Neutrophil (primary cell): Measurements from ENCODE around the gene KNDC1.

Experiments used
- H3K27ac ChIP-seq: fragments of 200-600 bp; sonication (generic); 2 replicates; pipeline ENCODE4 v1.5.1; 2016; ENCODE audit warnings: mild to moderate bottlenecking, moderate library complexity
- H3K27me3 ChIP-seq: fragments of 200-600 bp; sonication (generic); 2 replicates; pipeline ENCODE4 v1.6.0; 2016; ENCODE audit warnings: mild to moderate bottlenecking
- H3K36me3 ChIP-seq: fragments of 200-600 bp; sonication (generic); 2 replicates; pipeline ENCODE4 v1.5.1; 2017
- H3K4me1 ChIP-seq, 2 experiments: fragments of 200-600 bp in 1 of 2; sonication (generic) in 1 of 2; 1 replicate in 1 of 2; 2 replicates in 1 of 2; pipeline versions ENCODE4 v1.5.1 to v1.6.1; 2013 to 2016; ENCODE audit warnings: low read depth in 1 of 2, low read length in 1 of 2, mild to moderate bottlenecking in 1 of 2, moderate library complexity in 1 of 2; ENCODE audit not compliant: control insufficient read depth in 1 of 2, insufficient read depth in 1 of 2
- H3K4me3 ChIP-seq, 2 experiments: fragments of 200-600 bp in 1 of 2; sonication (generic) in 1 of 2; 1 replicate in 1 of 2; 2 replicates in 1 of 2; pipeline ENCODE4 v1.5.1; 2013 to 2016; ENCODE audit warnings: low read depth in 1 of 2, low read length in 1 of 2, mild to moderate bottlenecking in 1 of 2, moderate library complexity in 1 of 2
- H3K9me3 ChIP-seq: fragments of 200-600 bp; sonication (generic); 2 replicates; pipeline ENCODE4 v1.5.1; 2016
- CTCF ChIP-seq: fragments of 200-600 bp; sonication (generic); IDR thresholded peaks from 2 replicates; pipeline ENCODE4 v1.5.1; 2016; ENCODE audit warnings: antibody characterized with exemption

Gene KNDC1

GRCh38 chr10:133201948-133202725 lies 42.1 kb downstream of the KNDC1 start:
- H3K4me1 ChIP-seq, result no peaks in the 10 kb centered on the region
- H3K27me3 ChIP-seq, result no peaks in the 10 kb centered on the region
- no peaks in the 10 kb centered on the region for H3K36me3 ChIP-seq
- H3K4me3 ChIP-seq, result no peak overlapping the region
- TF ChIP-seq CTCF, result no peak
- no peak overlapping the region for H3K27ac ChIP-seq
- H3K9me3 ChIP-seq, result no peaks in the 10 kb centered on the region

DNA sequence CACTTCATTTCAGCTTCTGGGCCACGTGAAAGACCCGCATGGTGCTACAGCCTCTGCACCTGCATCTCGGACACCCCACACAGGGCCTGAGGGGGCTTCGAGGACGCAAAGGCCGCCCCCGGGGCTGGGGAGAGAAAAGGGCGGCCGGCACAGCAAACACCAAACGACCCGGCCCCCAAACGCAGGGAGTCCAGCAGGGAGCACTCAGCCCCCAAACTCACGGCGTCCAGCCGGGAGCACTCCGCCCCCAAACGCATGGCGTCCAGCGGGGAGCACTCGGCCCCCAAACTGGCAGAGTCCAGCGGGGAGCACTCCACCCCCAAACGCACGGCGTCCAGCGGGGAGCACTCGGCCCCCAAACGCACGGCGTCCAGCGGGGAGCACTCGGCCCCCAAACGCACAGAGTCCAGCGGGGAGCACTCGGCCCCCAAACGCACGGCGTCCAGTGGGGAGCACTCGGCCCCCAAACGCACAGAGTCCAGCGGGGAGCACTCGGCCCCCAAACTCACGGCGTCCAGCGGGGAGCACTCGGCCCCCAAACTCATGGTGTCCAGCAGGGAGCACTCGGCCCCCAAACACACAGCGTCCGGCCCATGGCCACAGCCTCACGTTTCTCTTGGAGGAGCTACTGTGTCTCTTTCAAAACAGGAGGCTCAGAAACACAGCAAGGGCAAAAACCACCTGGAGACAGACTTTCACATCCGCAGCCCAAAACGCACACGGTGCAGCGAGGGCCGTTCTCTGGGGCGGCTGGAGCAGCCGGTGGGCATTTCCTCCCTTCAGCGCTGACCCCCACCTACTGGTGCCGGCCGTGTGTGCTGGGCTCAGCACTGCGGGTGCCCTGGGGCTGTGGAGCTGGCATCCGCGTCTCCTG lies 43.0 kb downstream of the KNDC1 start:
- TF ChIP-seq CTCF, result no peak
- Histone ChIP-seq H3K27me3 (no peaks in the 10 kb centered on the region), H3K36me3 (no peaks in the 10 kb centered on the region)

DNA sequence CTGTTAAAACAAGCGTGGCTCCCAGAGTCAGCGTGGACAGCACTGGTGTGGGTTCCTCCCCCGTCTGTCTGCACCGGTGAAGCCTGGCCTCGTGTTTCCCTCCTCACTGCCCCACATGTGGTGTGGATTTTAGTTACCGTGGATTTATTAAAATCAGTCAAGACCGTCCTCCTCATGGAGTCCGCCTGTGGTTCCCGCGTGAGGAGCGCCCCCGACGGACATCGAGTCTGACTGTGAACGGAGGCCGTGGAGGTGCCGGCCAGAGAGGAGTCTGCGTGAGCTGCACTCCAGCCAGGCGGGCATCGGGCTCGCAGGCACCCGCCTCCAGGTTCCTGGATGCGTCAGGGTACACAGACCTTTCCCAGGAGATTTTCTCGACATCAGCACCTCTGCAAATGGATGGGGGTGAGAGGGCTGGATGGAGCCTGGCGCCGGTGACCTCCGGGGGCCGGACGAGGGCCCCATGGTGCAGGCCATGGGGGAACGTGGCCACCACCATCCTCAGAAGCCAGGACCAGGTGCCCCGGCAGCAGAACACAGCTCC lies 43.7 kb downstream of the KNDC1 start:
- TF ChIP-seq CTCF, result no peak

More for the DNA sequence above, 43.0 kb downstream of the KNDC1 start:
- H3K27ac ChIP-seq, result no peak overlapping the region
- no peak overlapping the region for H3K4me3 ChIP-seq
- H3K9me3 ChIP-seq, result no peaks in the 10 kb centered on the region
- H3K4me1 ChIP-seq, result no peaks in the 10 kb centered on the region

DNA sequence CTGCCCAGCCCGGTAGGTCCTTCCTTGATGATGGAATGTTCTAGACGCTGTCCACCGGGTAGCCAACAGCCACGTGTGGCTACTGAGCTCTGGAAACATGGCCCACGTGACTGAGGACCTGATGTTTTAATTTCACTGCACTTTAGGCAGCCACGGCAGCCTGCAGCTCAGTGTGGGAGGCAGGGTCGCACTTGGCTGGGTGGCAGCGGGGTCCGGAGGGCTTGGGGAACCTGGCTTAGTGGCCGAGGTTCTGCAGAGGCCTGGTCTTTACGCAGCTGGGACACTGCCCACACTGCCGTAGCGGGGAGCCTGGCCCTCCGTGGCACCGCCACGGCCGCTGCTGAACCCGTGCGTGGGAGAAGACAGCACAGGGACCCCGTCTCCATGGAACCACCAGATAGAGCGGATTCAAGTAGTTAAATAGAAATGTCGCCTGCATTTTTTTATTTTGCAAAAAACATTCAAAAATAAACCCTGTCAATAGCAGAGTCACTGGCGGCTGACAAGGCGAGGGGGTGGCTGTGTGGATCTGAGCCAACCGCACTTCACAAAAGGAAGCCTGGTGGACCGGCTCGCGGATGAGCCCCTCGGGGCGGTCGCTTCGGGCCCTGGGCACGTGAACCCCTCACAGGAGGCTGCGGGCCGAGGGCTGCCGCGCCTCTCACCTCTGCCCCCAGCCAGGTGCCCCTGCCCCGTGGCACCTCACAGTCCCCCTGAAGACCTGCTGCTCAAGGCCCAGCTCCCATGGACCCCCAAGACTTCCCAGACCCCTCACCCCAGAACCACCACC lies 44.4 kb downstream of the KNDC1 start:
- Histone ChIP-seq H3K27me3 (no peaks in the 10 kb centered on the region), H3K4me3 (no peak overlapping the region)
- TF ChIP-seq CTCF, result no peak

More for the DNA sequence above, 43.7 kb downstream of the KNDC1 start:
- no peaks in the 10 kb centered on the region for H3K4me1 ChIP-seq
- no peaks in the 10 kb centered on the region for H3K27me3 ChIP-seq
- H3K9me3 ChIP-seq, result no peaks in the 10 kb centered on the region
- no peak overlapping the region for H3K27ac ChIP-seq
- no peak overlapping the region for H3K4me3 ChIP-seq
- H3K36me3 ChIP-seq, result no peaks in the 10 kb centered on the region

GRCh38 chr10:133205146-133205545 lies 45.1 kb downstream of the KNDC1 start:
- H3K9me3 ChIP-seq, result no peaks in the 10 kb centered on the region
- no peak overlapping the region for H3K27ac ChIP-seq
- no peaks in the 10 kb centered on the region for H3K36me3 ChIP-seq
- H3K4me3 ChIP-seq, result no peak overlapping the region
- H3K4me1 ChIP-seq, result no peaks in the 10 kb centered on the region
- no peaks in the 10 kb centered on the region for H3K27me3 ChIP-seq
- no peak for TF ChIP-seq CTCF

More for the DNA sequence above, 44.4 kb downstream of the KNDC1 start:
- Histone ChIP-seq H3K9me3 (no peaks in the 10 kb centered on the region), H3K36me3 (no peaks in the 10 kb centered on the region), H3K4me1 (no peaks in the 10 kb centered on the region), H3K27ac (no peak overlapping the region)
